Large intestine (tissue), 3 donors: Measurements from ENCODE around the gene HEY2. TPM values are rescaled to one million over a fixed set of nuclear protein-coding genes. Genes with fewer than 3 reads are reported as not detected.

Experiments used
- DNase-seq, 2 donors: peaks; one replicate each; pipeline versions ENCODE4 v3.0.0 to v3.0.0-alpha.2; 2013
- H3K27ac ChIP-seq: one replicate; pipeline ENCODE4 v1.5.1; 2013; ENCODE audit warnings: low read length
- H3K27me3 ChIP-seq: 2 replicates; pipeline ENCODE4 v1.6.1; 2013; ENCODE audit warnings: low read length; ENCODE audit not compliant: control insufficient read depth, insufficient read depth
- H3K36me3 ChIP-seq: 2 replicates; pipeline ENCODE4 v1.6.1; 2013; ENCODE audit warnings: low read length; ENCODE audit not compliant: control insufficient read depth, insufficient read depth
- H3K4me1 ChIP-seq: one replicate; pipeline ENCODE4 v1.6.1; 2013; ENCODE audit warnings: low read length; ENCODE audit not compliant: control insufficient read depth, insufficient read depth
- H3K4me3 ChIP-seq: one replicate; pipeline ENCODE4 v1.5.1; 2013; ENCODE audit warnings: low read length
- H3K9me3 ChIP-seq: one replicate; pipeline ENCODE4 v1.6.1; 2013; ENCODE audit warnings: mild to moderate bottlenecking, low read depth, low read length, moderate library complexity; ENCODE audit not compliant: control insufficient read depth
- WGBS: methylation state at CpG from one replicate; pipeline ENCODE4 v1.1.5; 2013; ENCODE audit warnings: low lambda C conversion rate; ENCODE audit not compliant: insufficient coverage; 5-methylcytosine and 5-hydroxymethylcytosine counted together
- polyA plus RNA-seq: library from polyadenylated mRNA; unstranded; fragments of 120-200 nt; gene quantifications from one replicate; pipeline ENCODE4 v1.2.1, GENCODE V29; 2013

HEY2 gene
- polyA plus RNA-seq, 1 donor = 1.8 TPM

DNA sequence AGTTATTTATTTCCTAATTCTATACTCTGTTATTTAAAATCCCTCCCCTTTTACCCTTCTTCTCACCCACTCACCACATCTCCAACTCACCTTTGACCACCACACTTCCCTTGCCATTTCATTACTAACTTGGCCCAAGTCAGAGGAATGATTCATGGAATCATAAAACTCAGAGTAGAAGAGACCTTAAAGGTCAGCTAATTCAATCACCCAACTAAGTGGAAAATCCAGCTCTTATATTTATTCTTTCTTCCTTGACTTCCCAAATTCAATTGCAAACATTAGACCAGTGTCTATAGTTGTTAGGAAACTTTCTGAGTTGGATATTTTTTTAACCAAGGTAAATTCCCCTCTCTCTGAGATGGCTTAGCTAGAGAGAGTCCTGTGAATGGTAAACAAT, 26.5 kb upstream of the HEY2 start:
- no peak for DNase-seq
- no peaks in the 10 kb centered on the region for H3K9me3 ChIP-seq
- H3K4me1 ChIP-seq = no peaks in the 10 kb centered on the region
- H3K27ac ChIP-seq = no peak overlapping the region
- H3K36me3 ChIP-seq = no peaks in the 10 kb centered on the region
- H3K4me3 ChIP-seq = no peak overlapping the region
- H3K27me3 ChIP-seq = peaks cover 5% of the 10 kb centered on the region

DNA sequence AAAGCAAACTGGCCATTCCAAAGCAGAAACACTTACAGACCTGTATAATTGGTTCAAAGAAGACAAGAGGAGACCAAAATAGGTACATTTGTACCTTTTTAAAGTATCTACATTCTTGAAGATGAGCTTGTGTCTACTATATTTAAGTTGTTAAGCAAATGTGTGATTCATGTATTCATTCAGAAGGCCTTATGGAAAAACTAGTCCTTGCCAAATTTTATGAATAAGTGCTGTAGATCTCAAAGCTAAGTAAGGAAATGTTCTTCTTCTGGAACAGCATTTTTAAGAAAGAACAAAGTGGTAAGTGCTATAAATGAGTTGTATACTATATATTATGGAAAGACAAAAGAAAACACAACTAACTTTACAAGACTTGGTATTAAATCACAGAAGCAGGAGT, 22.2 kb upstream of the HEY2 start:
- Histone ChIP-seq H3K36me3 (no peaks in the 10 kb centered on the region), H3K27ac (no peak overlapping the region), H3K9me3 (no peaks in the 10 kb centered on the region), H3K4me3 (no peak overlapping the region), H3K4me1 (no peaks in the 10 kb centered on the region), H3K27me3 (peaks cover 7% of the 10 kb centered on the region)
- no peak for DNase-seq

DNA sequence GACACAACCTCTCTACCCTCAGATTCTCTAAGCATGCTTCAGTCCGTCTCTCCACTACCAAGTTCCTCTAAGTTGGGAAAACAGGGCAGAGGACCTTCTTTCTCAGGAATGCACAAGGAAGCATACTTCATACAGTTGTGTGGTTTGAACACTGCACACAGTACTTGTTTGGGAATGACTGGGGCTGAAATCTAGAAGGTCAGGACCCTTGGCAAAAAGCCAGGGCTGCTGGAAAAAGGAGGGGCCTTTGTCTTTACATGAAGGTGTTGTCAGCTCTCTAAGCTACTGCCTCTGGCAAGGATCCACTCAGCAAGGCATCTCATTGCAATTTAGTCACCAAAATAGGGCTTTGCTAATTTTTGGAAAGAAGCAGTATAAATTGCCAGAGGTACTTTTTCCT, 20.7 kb upstream of the HEY2 start:
- Histone ChIP-seq H3K4me3 (no peak overlapping the region), H3K27me3 (peaks cover 7% of the 10 kb centered on the region), H3K27ac (no peak overlapping the region), H3K36me3 (no peaks in the 10 kb centered on the region), H3K9me3 (no peaks in the 10 kb centered on the region), H3K4me1 (no peaks in the 10 kb centered on the region)
- DNase-seq = no peak
- WGBS = no CpG with 5 or more reads among the region's 1 CpG

DNA sequence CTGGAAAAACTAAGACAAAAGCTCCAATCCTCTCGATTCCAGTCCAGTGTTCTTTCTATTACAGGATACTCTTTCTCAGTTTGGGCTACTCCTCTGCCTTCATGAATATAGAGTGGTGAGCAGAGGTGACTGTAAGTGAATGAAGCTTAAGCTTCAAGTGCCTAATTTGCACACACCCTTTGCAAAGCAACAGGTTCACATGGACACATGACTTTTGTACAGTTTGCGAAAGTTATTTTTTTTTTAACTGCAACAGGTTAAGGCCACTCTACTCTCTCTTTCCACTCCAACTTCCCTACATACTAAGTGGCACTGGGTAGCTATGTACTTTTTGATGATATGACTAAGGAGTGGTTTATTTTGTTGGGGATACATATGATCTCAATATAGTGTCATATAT, 19.4 kb upstream of the HEY2 start:
- no peak for DNase-seq
- no peak overlapping the region for H3K27ac ChIP-seq
- no peaks in the 10 kb centered on the region for H3K36me3 ChIP-seq
- H3K4me1 ChIP-seq = no peaks in the 10 kb centered on the region
- H3K27me3 ChIP-seq = peaks cover 7% of the 10 kb centered on the region
- no peaks in the 10 kb centered on the region for H3K9me3 ChIP-seq
- no peak overlapping the region for H3K4me3 ChIP-seq
- WGBS = no CpG with 5 or more reads among the region's 2 CpGs

DNA sequence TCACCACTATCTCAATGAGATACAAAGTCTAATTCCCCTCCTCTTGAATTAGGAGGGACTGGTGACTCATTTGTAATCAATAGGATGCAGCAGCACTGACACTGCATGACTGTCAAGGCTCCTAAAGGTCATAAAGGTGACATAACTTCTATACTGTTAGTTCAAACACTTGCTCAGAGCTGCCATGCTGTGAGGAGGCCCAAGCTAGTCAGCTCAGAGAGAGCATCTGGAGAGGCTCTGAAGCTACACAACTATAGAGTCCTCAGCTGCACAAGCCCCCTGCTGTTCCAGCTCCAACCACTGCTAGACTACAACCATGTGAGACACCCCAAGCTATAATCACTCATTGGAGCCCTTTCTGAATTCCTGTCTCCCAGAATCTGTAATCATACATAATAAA, 17.0 kb upstream of the HEY2 start:
- H3K9me3 ChIP-seq = no peaks in the 10 kb centered on the region
- no peak overlapping the region for H3K27ac ChIP-seq
- no peak overlapping the region for H3K4me3 ChIP-seq
- H3K36me3 ChIP-seq = no peaks in the 10 kb centered on the region
- no peaks in the 10 kb centered on the region for H3K4me1 ChIP-seq
- DNase-seq = no peak
- peaks cover 4% of the 10 kb centered on the region for H3K27me3 ChIP-seq

DNA sequence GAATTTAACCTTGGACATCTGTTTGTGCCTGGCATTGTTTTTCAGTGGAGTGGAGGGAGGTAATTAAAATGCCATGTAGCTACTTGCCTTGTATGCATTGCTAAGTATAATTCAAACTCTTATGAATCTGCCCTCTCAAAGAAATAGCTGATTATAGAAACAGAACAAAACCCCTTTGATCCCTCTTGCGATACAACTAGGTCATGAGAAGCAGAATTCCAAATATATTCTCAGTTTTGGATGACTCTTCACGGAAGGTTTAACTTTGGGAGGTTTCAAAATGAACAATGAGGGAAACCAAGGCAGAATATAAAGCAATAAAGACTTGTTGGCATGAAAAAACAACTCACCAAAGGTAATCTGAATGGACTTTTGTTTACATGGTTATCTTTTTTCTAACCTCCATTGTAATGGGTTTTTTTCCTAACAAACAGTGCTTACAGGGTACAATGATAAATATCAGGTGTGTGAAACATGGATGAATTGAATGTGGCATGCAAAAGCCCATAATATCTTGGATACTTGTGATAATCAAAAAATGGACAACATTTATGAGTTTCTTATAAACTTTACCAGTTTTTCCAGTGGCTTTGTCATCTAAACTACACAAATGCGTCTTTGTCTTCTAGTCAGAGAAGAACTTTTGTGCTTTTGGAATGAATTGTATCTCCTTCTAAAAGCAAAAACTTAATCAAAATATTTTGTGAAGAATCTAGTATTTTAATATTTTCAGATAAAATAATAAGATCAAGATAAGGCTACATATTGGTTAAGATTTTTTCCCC, 15.7 kb upstream of the HEY2 start:
- Histone ChIP-seq H3K27me3 (peaks cover 2% of the 10 kb centered on the region), H3K27ac (no peak overlapping the region), H3K4me3 (no peak overlapping the region), H3K36me3 (no peaks in the 10 kb centered on the region), H3K9me3 (no peaks in the 10 kb centered on the region), H3K4me1 (no peaks in the 10 kb centered on the region)
- WGBS = 100% methylated on average over 1 of the region's 3 CpGs
- no peak for DNase-seq

DNA sequence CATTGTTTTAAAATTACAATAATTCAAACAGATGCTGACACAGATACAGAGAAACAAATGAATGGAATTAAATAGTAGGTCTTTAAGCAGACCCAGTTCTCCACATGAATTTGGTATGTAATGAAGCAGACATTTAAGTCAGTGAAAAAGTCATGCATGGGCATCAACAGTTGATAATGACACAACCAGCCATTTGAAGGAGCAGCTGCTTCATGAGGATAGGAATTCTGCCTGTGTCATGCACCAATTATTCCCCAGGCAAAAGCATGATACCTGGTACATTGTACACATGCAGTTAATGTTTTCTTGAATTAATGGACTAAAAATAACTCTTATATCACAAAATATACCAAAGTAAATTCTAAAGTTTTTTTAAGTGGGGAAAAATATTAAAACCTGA, 11.2 kb upstream of the HEY2 start:
- H3K27ac ChIP-seq = no peak overlapping the region
- no peak overlapping the region for H3K4me3 ChIP-seq
- no peaks in the 10 kb centered on the region for H3K9me3 ChIP-seq
- no peaks in the 10 kb centered on the region for H3K36me3 ChIP-seq
- no peak for DNase-seq
- peaks cover 9% of the 10 kb centered on the region for H3K27me3 ChIP-seq
- H3K4me1 ChIP-seq = no peaks in the 10 kb centered on the region

DNA sequence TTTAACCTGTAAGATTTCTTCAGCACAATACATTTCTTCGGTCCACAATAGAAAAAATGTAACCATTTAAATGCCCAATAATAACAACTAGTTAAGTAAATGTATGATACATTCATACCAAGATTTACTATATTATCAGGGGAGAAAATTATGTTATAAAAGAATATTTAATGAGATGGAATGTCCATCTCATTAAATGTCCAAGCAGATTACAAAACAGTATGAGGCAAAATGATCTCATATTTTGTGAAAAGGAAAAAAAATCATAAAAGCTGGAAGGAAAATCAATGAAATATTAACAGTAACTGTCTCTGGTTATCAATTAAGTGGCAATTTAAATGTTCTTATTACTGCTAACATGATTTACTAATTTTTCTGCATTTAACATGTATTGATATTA, 10.1 kb upstream of the HEY2 start:
- Histone ChIP-seq H3K27me3 (peaks cover 13% of the 10 kb centered on the region), H3K27ac (no peak overlapping the region), H3K4me3 (no peak overlapping the region), H3K9me3 (no peaks in the 10 kb centered on the region), H3K36me3 (no peaks in the 10 kb centered on the region), H3K4me1 (no peaks in the 10 kb centered on the region)
- DNase-seq = no peak
- WGBS = 100% methylated on average over 1 of the region's 1 CpG

DNA sequence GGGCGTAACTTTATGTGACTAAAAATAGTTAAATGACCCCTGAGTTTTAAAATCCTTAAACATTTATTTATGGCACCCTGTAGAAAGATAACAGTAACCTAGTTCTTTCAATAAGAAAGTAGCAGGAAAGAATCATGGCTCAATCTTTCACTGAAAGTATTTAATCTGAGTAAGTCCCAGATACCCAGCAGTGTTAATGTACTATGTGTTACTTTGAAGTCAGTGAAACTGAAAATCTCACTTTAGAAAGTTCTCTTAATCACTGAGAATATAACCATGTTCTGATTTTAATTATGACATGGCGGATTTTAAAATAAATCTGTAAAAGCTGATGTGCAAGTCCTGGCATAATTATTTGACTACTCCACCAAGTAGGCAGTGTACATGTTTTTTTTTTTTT, 8.1 kb upstream of the HEY2 start:
- H3K9me3 ChIP-seq = no peaks in the 10 kb centered on the region
- no peak overlapping the region for H3K4me3 ChIP-seq
- H3K27me3 ChIP-seq = peaks cover 30% of the 10 kb centered on the region
- H3K36me3 ChIP-seq = no peaks in the 10 kb centered on the region
- no peaks in the 10 kb centered on the region for H3K4me1 ChIP-seq
- 100% methylated on average over 1 of the region's 2 CpGs for WGBS
- no peak for DNase-seq
- no peak overlapping the region for H3K27ac ChIP-seq

DNA sequence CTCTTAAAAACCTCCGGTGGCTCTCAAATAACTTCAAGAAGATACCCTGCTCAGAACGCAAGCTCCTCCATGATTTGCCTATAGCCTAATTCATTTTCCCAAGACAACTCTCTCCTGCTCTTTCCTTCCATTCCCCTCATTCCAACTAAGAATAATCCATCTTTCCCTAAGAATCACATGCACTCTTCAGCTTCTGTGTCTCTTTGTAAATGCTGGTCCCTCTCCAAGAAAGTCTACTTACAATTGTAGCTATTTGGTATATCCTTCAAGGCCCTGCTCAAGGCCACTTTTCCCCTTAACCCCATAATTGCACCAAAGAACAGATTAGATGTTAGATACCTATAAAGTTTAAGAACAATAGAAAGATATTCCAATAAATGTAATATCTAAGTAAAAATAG, 7.4 kb upstream of the HEY2 start:
- peaks cover 37% of the 10 kb centered on the region for H3K27me3 ChIP-seq
- DNase-seq = no peak
- H3K4me1 ChIP-seq = peaks cover 1% of the 10 kb centered on the region
- no peaks in the 10 kb centered on the region for H3K9me3 ChIP-seq
- no peak overlapping the region for H3K4me3 ChIP-seq
- WGBS = 87% methylated on average over 2 of the region's 2 CpGs
- no peak overlapping the region for H3K27ac ChIP-seq
- no peaks in the 10 kb centered on the region for H3K36me3 ChIP-seq

DNA sequence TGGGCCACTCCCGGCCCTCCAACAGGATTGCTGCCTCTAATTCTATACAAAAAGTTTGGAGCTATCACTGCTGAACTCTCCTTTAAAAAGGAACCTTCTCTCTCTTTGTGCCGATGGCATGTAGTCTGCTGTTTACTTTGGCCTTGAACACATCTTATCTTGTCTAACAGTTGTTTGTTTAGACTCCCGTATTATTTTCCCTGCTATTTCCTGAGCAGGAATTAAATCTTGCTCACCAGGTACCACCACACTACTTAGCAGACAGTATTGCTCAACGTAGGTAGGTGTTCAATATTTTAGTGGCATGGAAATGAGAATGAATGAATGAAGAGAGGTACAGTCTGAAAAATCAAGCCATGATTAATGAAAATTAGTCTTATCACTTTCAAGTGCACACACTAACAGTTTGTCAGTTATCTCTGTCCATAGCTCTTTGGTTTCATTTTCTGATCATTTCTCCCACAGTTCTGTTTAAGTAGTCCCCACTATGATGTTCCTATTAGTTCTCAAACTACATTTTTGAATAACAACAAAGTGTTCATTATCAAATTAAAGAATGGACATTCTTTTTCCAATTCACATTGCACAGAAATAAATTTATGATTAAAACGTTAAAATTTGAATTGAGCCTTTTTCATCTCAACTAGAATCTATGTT, 6.8 kb upstream of the HEY2 start:
- H3K27ac ChIP-seq = no peak overlapping the region
- WGBS = 42% methylated on average over 2 of the region's 5 CpGs
- no peak for DNase-seq
- peaks cover 6% of the 10 kb centered on the region for H3K4me1 ChIP-seq
- H3K4me3 ChIP-seq = no peak overlapping the region
- peaks cover 43% of the 10 kb centered on the region for H3K27me3 ChIP-seq
- no peaks in the 10 kb centered on the region for H3K9me3 ChIP-seq
- no peaks in the 10 kb centered on the region for H3K36me3 ChIP-seq
